Colonic mucosa (tissue), 4 donors: ENCODE measurements around the gene ISG20L2. TPM values are rescaled to one million over a fixed set of nuclear protein-coding genes. Genes with fewer than 3 reads are reported as not detected.

Experiments used
- DNase-seq: peaks from one replicate; pipeline ENCODE4 v3.0.0-alpha.2; 2020
- H3K27ac ChIP-seq: fragments of 200-600 bp; one replicate; pipeline ENCODE4 v1.8.0; 2021
- H3K27me3 ChIP-seq: fragments of 200-600 bp; one replicate; pipeline ENCODE4 v1.8.0; 2021
- H3K36me3 ChIP-seq: fragments of 200-600 bp; one replicate; pipeline ENCODE4 v1.8.0; 2021
- H3K4me1 ChIP-seq: fragments of 200-600 bp; one replicate; pipeline ENCODE4 v1.8.0; 2021; ENCODE audit warnings: mild to moderate bottlenecking
- H3K4me3 ChIP-seq: fragments of 200-600 bp; one replicate; pipeline ENCODE4 v1.8.0; 2021
- H3K9ac ChIP-seq, 2 donors: one replicate each; pipeline ENCODE4 v1.7.0; 2013; ENCODE audit warnings: control low read depth in 2 of 2, low read depth in 2 of 2, low read length in 2 of 2
- H3K9me3 ChIP-seq: fragments of 200-600 bp; one replicate; pipeline ENCODE4 v1.8.0; 2021
- CTCF ChIP-seq: fragments of 200-600 bp; IDR thresholded peaks from one replicate; pipeline ENCODE4 v1.8.0; 2022; ENCODE audit warnings: antibody characterized with exemption, mild to moderate bottlenecking
- intact Hi-C: fragments of 100-400 bp; cut with DNase I; formaldehyde crosslinking; loops from one replicate; pipeline ENCODE4 v1.14.1; 2022
- total RNA-seq, 2 donors: library from RNA; stranded (reverse); fragmentation: NEBNext Ultra II Directional in 1 of 2; extraction: Animal tissue kit (Norgen Biotek cat#: 25700) in 1 of 2; gene quantifications; one replicate each; pipeline ENCODE4 v1.2.1, GENCODE V29; 2021
- donor health status: healthy.
- donor health status: DM: no; HTN: no; CAD: no.
- donor health status: DM: no; HTN: no; CAD: no.

ISG20L2 gene
- total RNA-seq, 2 donors from 2014 or later = 23.4 to 30.0 TPM

GRCh38 chr1:156689953-156690674 lies 38.5 kb downstream of the ISG20L2 start:
- Histone ChIP-seq H3K27me3 (no peaks in the 10 kb centered on the region), H3K9ac (no peak overlapping the region), H3K9me3 (no peaks in the 10 kb centered on the region), H3K36me3 (no peaks in the 10 kb centered on the region), H3K4me3 (no peak overlapping the region), H3K27ac (no peak overlapping the region), H3K4me1 (peaks cover 7% of the 10 kb centered on the region)
- intact Hi-C loops = loop anchor here (2.0 to 10.0 kb wide), 2 partner anchors 35 to 195 kb away; no protein-coding TSS in a partner anchor
- no peak for TF ChIP-seq CTCF
- no peak for DNase-seq

- H3K9ac ChIP-seq = no peak overlapping the region
Measured at GRCh38 chr1:156689035-156689952, 39.3 kb downstream of the ISG20L2 start.

GRCh38 chr1:156684227-156684782 lies 44.3 kb downstream of the ISG20L2 start:
- H3K9ac ChIP-seq = no peak overlapping the region
- no peaks in the 10 kb centered on the region for H3K9me3 ChIP-seq
- intact Hi-C loops = loop anchor here (10.0 kb wide), 1 partner anchor 200 kb away; no protein-coding TSS in a partner anchor
- no peak for DNase-seq
- H3K4me1 ChIP-seq = peaks cover 3% of the 10 kb centered on the region
- no peak overlapping the region for H3K27ac ChIP-seq
- TF ChIP-seq CTCF = no peak
- peaks cover 4% of the 10 kb centered on the region for H3K27me3 ChIP-seq
- H3K36me3 ChIP-seq = no peaks in the 10 kb centered on the region
- H3K4me3 ChIP-seq = no peak overlapping the region

More at GRCh38 chr1:156689035-156689952, 39.3 kb downstream of the ISG20L2 start:
- H3K4me1 ChIP-seq = peaks cover 7% of the 10 kb centered on the region
- peak; percentile 86 for TF ChIP-seq CTCF
- H3K9me3 ChIP-seq = no peaks in the 10 kb centered on the region
- intact Hi-C loops = loop anchor here (10.0 kb wide), 1 partner anchor 196 kb away; no protein-coding TSS in a partner anchor
- H3K27ac ChIP-seq = no peak overlapping the region
- no peak overlapping the region for H3K4me3 ChIP-seq
- no peaks in the 10 kb centered on the region for H3K36me3 ChIP-seq
- peak; percentile 72 for DNase-seq
- no peaks in the 10 kb centered on the region for H3K27me3 ChIP-seq

GRCh38 chr1:156682166-156682890 lies 46.2 kb downstream of the ISG20L2 start:
- Histone ChIP-seq H3K4me3 (no peak overlapping the region), H3K27ac (no peak overlapping the region), H3K27me3 (peaks cover 17% of the 10 kb centered on the region), H3K9me3 (no peaks in the 10 kb centered on the region), H3K4me1 (peaks cover 2% of the 10 kb centered on the region), H3K36me3 (no peaks in the 10 kb centered on the region), H3K9ac (no peak overlapping the region)
- no peak for DNase-seq
- intact Hi-C loops = loop anchor here (10.0 kb wide), 1 partner anchor 202 kb away; no protein-coding TSS in a partner anchor
- TF ChIP-seq CTCF = no peak
